SJCRH30 (cell line): Measurements from ENCODE around the gene GDAP2. TPM values are rescaled to one million over a fixed set of nuclear protein-coding genes. Genes with fewer than 3 reads are reported as not detected.

Experiments
- DNase-seq, 2 experiments: peaks; one replicate each; pipeline ENCODE4 v3.0.0-alpha.2; 2015 to 2020
- H3K27ac ChIP-seq: fragments of 250-450 bp; sonication (Bioruptor Pico); 2 replicates; pipeline ENCODE4 v1.5.1; 2020; ENCODE audit warnings: mild to moderate bottlenecking, moderate library complexity
- H3K27me3 ChIP-seq: fragments of 250-450 bp; sonication (Bioruptor Pico); 2 replicates; pipeline ENCODE4 v1.5.1; 2020; ENCODE audit warnings: mild to moderate bottlenecking, moderate library complexity
- H3K36me3 ChIP-seq: fragments of 250-450 bp; sonication (Bioruptor Pico); 2 replicates; pipeline ENCODE4 v1.5.1; 2020; ENCODE audit warnings: mild to moderate bottlenecking, moderate library complexity
- H3K4me1 ChIP-seq: fragments of 250-450 bp; sonication (Bioruptor Pico); 2 replicates; pipeline ENCODE4 v1.5.1; 2020; ENCODE audit warnings: mild to moderate bottlenecking, moderate library complexity
- H3K4me3 ChIP-seq: fragments of 250-450 bp; sonication (Bioruptor Pico); 2 replicates; pipeline ENCODE4 v1.5.1; 2020; ENCODE audit warnings: mild to moderate bottlenecking, moderate library complexity
- H3K9me3 ChIP-seq: fragments of 250-450 bp; sonication (Bioruptor Pico); replicated peaks from 2 replicates; pipeline ENCODE4 v1.5.1; 2020; ENCODE audit warnings: mild to moderate bottlenecking, moderate library complexity
- total RNA-seq: library from RNA; depleted of rRNA; stranded (reverse); fragments of >200 nt; shearing (Covaris generic); gene quantifications from 2 replicates; pipeline ENCODE4 v1.2.3, GENCODE V29; 2014; rRNA removed

The GDAP2 gene
- total RNA-seq, result 33.6 and 34.6 TPM in 2 replicates

DNA sequence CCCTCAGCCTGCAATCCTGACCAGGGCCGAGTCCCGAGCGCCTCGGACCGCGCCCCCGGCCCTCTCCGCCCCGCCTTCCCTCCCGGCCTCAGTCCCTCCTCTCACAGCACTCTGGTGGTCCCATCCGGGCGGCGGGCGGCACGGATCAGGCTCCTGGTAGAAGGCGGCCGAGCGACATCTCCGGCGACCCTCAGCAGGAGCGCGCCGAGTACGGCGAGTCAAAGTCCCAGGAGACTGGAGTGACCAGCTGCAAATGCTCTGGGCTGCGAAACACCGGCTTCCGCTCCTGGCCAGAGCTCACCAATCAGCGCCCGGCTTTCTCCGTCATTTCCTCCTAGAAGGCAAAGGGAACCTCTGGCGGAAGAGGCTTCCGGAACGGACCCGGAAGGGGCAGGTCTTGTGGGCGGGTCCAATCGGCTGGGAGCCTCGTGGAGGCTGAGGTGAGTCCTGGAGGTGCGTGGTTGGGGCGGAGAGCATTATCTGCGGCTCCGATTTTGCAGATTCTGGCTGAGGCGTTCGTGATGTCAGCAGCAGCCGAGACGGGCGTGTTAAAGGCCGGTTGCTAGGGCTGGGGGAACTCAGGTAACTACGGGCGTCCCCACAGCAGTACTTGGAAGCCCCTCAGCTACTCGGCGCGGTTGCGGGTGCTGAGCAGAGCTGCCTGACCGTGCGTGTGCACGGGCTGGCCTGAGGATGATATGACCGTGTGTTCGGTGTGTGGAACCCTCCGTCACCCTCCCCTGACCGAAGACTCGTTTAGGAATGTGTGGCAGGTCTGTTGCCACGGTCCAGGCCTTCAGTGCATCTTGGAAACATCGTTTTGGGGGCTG is at the start of gene GDAP2, which contains the start of gene WDR3:
GDAP2 (minus strand) TSS at position 279 of the 830 bp plus-strand sequence. CDS start 9,264 bp downstream, outside the sequence.
WDR3 (plus strand) TSS at position 397 of the 830 bp plus-strand sequence. CDS start 3,581 bp downstream, outside the sequence.
- peaks cover 9% of the 10 kb centered on the region; the same call in 1 of the 2 replicates for H3K4me1 ChIP-seq
- H3K4me3 ChIP-seq, result peak within 1 kb of the TSS; percentile 88
- H3K27ac ChIP-seq, result peak within 1 kb of the TSS; percentile 64
- peak; percentile 98 for DNase-seq
- H3K27me3 ChIP-seq, result no peaks in the 10 kb centered on the region
- peaks cover 14% of the 10 kb centered on the region for H3K36me3 ChIP-seq
- no peaks in the 10 kb centered on the region for H3K9me3 ChIP-seq

GRCh38 chr1:117976381-117976780 is 47.0 kb upstream of the GDAP2 start:
- Histone ChIP-seq H3K4me3 (no peak overlapping the region), H3K4me1 (no peaks in the 10 kb centered on the region), H3K36me3 (no peaks in the 10 kb centered on the region), H3K27ac (no peak overlapping the region), H3K27me3 (no peaks in the 10 kb centered on the region), H3K9me3 (no peaks in the 10 kb centered on the region)
- no peak for DNase-seq

GRCh38 chr1:117971777-117972176 is 42.4 kb upstream of the GDAP2 start:
- H3K27ac ChIP-seq, result no peak overlapping the region

GRCh38 chr1:117970252-117970651 is 40.8 kb upstream of the GDAP2 start:
- H3K27ac ChIP-seq, result no peak overlapping the region
- H3K4me3 ChIP-seq, result no peak overlapping the region
- no peaks in the 10 kb centered on the region for H3K27me3 ChIP-seq
- H3K4me1 ChIP-seq, result peaks cover 11% of the 10 kb centered on the region
- H3K9me3 ChIP-seq, result no peaks in the 10 kb centered on the region
- no peaks in the 10 kb centered on the region for H3K36me3 ChIP-seq
- DNase-seq, result no peak

More at GRCh38 chr1:117971777-117972176, 42.4 kb upstream of the GDAP2 start:
- Histone ChIP-seq H3K36me3 (no peaks in the 10 kb centered on the region), H3K4me3 (no peak overlapping the region), H3K4me1 (peaks cover 9% of the 10 kb centered on the region), H3K9me3 (no peaks in the 10 kb centered on the region), H3K27me3 (no peaks in the 10 kb centered on the region)
- DNase-seq, result no peak

GRCh38 chr1:117967881-117968280 is 38.5 kb upstream of the GDAP2 start:
- Histone ChIP-seq H3K27me3 (no peaks in the 10 kb centered on the region), H3K27ac (no peak overlapping the region; the same call in 1 of the 2 replicates), H3K4me1 (peaks cover 11% of the 10 kb centered on the region), H3K4me3 (no peak overlapping the region), H3K9me3 (no peaks in the 10 kb centered on the region), H3K36me3 (peaks cover 2% of the 10 kb centered on the region)
- peak; percentile 40 to 69 for DNase-seq

GRCh38 chr1:117967477-117967876 is 38.1 kb upstream of the GDAP2 start:
- peak; percentile 7 to 60 for DNase-seq
- Histone ChIP-seq H3K9me3 (no peaks in the 10 kb centered on the region), H3K4me3 (no peak overlapping the region), H3K27ac (no peak overlapping the region; the same call in 1 of the 2 replicates), H3K36me3 (peaks cover 5% of the 10 kb centered on the region), H3K4me1 (peaks cover 11% of the 10 kb centered on the region), H3K27me3 (no peaks in the 10 kb centered on the region)

DNA sequence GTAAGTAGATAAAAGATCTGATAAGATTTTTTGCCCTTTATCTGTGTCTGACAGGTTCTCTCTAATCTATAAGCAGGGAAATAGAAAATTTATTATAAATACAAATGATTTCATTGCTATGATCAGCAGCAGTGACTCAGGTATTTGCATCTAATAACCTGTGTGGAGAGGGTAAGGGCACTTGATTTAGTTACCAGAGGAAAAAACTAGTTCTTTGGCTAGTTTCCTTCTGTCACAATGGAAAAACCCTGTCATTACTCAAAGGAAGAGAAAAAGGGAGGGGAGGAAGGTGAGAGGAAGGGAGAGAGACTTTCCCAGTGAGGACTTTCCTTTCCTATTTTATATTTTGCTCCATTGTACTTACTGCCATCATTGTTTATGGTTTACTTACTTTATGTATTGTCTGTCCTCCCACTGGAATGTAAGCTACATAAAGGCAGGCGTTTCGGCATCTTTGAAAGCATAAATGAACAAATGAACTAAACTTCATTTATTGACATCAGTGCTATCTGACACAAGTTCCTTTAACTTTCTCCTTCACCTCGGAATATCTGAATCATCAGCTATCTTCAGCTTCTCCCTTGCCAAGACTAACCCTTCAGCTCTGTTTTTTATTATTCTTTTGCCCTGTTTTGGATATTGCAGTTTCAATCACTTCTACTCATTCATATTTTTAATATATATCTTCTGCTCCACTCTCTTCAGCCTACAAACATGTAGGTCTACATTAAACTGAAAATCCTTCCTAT is 35.0 kb upstream of the GDAP2 start:
- Histone ChIP-seq H3K27me3 (no peaks in the 10 kb centered on the region), H3K27ac (no peak overlapping the region), H3K4me3 (no peak overlapping the region), H3K9me3 (no peaks in the 10 kb centered on the region), H3K4me1 (peaks cover 23% of the 10 kb centered on the region), H3K36me3 (peaks cover 21% of the 10 kb centered on the region)
- DNase-seq, result no peak

DNA sequence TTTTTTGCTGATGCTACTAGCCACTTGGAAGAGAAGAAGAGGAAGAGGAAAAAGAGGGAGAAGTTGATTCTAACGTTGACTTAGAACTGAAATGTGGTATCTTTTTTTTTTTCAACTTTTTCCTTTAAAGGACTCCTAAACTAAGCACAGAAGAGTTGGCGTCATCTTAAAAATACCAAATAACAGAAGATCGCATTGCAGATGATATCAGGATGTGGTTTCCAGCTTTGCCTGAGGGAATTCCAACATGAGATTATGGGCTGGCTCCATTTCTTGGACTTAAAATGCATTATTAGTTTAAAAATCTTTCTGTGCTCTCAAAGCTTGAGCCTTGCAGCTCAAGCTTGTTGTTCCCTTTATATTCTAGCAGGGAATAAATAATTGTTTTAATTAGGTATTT is 29.9 kb upstream of the GDAP2 start:
- peak; percentile 43 to 75 for DNase-seq
- H3K27me3 ChIP-seq, result no peaks in the 10 kb centered on the region
- H3K9me3 ChIP-seq, result no peaks in the 10 kb centered on the region
- no peak overlapping the region for H3K4me3 ChIP-seq
- H3K4me1 ChIP-seq, result peaks cover 19% of the 10 kb centered on the region
- H3K36me3 ChIP-seq, result peaks cover 68% of the 10 kb centered on the region
- H3K27ac ChIP-seq, result peak overlapping the region; percentile 12

DNA sequence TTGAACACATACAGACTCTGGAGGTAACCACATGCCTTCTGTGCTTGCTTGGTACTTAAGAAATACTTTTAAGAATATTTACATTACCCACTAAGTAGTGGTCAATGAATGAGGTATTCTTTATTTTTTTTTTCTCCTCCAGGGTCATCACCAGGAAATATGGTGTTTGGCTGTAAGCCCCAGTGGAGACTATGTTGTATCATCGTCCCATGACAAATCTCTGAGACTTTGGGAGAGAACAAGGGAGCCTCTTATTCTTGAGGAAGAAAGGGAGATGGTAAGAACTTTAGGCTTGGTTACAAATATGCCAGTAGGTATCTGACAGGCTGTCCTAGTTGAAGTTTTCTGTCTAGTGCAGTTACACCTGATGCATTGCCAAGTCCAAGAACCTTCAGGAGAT is 23.0 kb upstream of the GDAP2 start:
- Histone ChIP-seq H3K4me3 (no peak overlapping the region), H3K27ac (no peak overlapping the region), H3K9me3 (no peaks in the 10 kb centered on the region), H3K36me3 (peaks cover 96% of the 10 kb centered on the region), H3K27me3 (no peaks in the 10 kb centered on the region), H3K4me1 (no peaks in the 10 kb centered on the region)
- DNase-seq, result no peak

DNA sequence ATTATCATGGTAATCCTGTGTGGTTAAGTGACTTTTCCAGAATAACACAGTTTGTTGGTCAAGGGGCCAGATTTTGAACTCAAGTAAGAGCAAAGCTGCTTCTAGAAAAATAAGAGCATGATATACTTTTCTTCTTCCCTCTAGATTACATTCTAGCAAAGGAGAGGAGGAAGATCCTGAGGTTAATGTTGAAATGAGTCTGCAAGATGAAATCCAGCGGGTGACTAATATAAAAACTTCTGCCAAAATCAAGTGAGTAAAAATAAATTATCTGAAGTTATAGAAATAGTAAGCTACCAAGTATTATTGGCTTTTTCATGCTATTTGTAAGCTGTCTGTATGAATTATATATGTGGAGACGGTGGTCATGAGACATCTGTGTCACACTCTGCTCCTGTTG is 12.9 kb upstream of the GDAP2 start:
- Histone ChIP-seq H3K27me3 (no peaks in the 10 kb centered on the region), H3K4me1 (no peaks in the 10 kb centered on the region), H3K27ac (no peak overlapping the region), H3K9me3 (no peaks in the 10 kb centered on the region), H3K4me3 (no peak overlapping the region), H3K36me3 (peaks cover 85% of the 10 kb centered on the region)
- DNase-seq, result no peak

DNA sequence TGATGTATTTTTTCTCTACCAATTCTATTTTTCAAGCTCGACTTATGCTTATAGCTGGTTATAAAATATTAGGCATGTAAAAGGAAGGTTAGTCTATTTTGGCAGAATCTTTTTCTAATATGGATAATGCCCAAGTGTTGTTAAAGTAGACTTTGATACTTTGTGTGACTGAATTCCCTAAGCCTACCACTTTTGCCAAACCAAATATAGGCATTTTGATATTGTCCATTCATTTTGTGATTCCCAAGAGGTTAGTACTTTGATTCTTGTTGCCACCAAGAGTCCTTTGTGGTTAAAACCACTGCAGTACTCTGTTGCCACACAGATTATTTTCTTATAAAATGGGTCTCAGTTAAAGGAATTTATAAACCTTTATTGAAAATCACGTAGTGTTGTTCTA is 4.3 kb upstream of the GDAP2 start:
- Histone ChIP-seq H3K36me3 (peaks cover 45% of the 10 kb centered on the region), H3K4me1 (peaks cover 9% of the 10 kb centered on the region; the same call in 1 of the 2 replicates), H3K9me3 (no peaks in the 10 kb centered on the region), H3K4me3 (no peak overlapping the region), H3K27ac (no peak overlapping the region), H3K27me3 (no peaks in the 10 kb centered on the region)
- no peak for DNase-seq

GRCh38 chr1:117932576-117932975 is 3.2 kb upstream of the GDAP2 start:
- DNase-seq, result no peak
- Histone ChIP-seq H3K4me1 (peaks cover 9% of the 10 kb centered on the region; the same call in 1 of the 2 replicates), H3K27me3 (no peaks in the 10 kb centered on the region), H3K4me3 (no peak overlapping the region), H3K27ac (no peak overlapping the region), H3K9me3 (no peaks in the 10 kb centered on the region), H3K36me3 (peaks cover 44% of the 10 kb centered on the region)

DNA sequence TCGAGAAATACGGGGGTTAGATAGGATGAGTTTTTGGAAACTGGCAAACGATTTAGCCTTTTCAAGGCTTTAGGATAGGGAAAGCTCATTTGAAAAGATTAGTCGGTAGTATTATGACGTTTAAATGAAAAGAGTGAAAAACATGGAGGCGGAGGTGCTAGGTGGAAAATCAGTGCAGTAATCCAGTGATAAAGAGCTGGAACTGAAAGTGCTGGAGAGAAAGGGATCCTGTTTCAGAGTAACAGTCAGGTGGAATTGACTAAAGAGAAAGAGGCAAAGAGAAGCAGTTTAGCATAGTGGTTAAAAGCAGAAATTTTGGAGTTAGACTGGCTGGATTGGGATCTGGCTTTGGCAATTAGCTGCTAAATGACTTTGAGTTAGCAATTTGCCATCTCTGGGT is 1.1 kb upstream of the GDAP2 start:
- peaks cover 23% of the 10 kb centered on the region for H3K36me3 ChIP-seq
- H3K27ac ChIP-seq, result peak overlapping the region; percentile 64
- DNase-seq, result peak in 1 of 2 experiments; percentile 3

DNA sequence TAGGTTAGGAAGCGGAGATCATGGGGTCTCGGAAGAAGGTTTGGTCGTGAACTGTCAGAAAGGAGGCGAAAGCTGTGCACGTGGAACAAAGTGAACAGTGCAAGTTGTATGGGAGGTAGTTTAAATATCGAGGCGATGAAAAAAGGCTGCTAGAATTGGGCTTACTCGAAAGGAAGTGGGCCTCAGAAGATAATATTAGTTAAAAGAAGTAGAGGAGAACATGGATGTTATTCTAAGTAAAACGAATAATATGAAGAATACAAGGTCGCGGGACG is 689 bp upstream of the GDAP2 start:
- H3K36me3 ChIP-seq, result peaks cover 20% of the 10 kb centered on the region
- no peak for DNase-seq
- H3K27ac ChIP-seq, result peak overlapping the region; percentile 64
- peaks cover 9% of the 10 kb centered on the region; the same call in 1 of the 2 replicates for H3K4me1 ChIP-seq
- H3K27me3 ChIP-seq, result no peaks in the 10 kb centered on the region
- H3K4me3 ChIP-seq, result peak overlapping the region; percentile 88
- H3K9me3 ChIP-seq, result no peaks in the 10 kb centered on the region

More for the DNA sequence above, 1.1 kb upstream of the GDAP2 start:
- Histone ChIP-seq H3K9me3 (no peaks in the 10 kb centered on the region), H3K4me1 (peaks cover 9% of the 10 kb centered on the region; the same call in 1 of the 2 replicates), H3K27me3 (no peaks in the 10 kb centered on the region), H3K4me3 (peak overlapping the region; percentile 88)

GRCh38 chr1:117928881-117929342 is 509 bp downstream of the GDAP2 start:
- Histone ChIP-seq H3K9me3 (no peaks in the 10 kb centered on the region), H3K4me1 (peaks cover 9% of the 10 kb centered on the region; the same call in 1 of the 2 replicates), H3K27me3 (no peaks in the 10 kb centered on the region), H3K36me3 (peaks cover 8% of the 10 kb centered on the region), H3K4me3 (peak overlapping the region; percentile 88), H3K27ac (peak overlapping the region; percentile 64)
- DNase-seq, result peak; percentile 64 to 68
